GM19099 (cell line): ENCODE results near the gene MCIDAS.

ENCODE experiments used
- POLR2A ChIP-seq: IDR thresholded peaks from 3 replicates; pipeline ENCODE4 v1.6.1; 2011; ENCODE audit warnings: low read depth; ENCODE audit not compliant: insufficient read length; ENCODE audit errors: extremely low read depth

Gene MCIDAS

GRCh38 chr5:55226027-55226933 is 835 bp downstream of the MCIDAS start:
- no peak for TF ChIP-seq POLR2A

GRCh38 chr5:55225346-55225745 is 1.8 kb downstream of the MCIDAS start:
- TF ChIP-seq POLR2A, result no peak

DNA sequence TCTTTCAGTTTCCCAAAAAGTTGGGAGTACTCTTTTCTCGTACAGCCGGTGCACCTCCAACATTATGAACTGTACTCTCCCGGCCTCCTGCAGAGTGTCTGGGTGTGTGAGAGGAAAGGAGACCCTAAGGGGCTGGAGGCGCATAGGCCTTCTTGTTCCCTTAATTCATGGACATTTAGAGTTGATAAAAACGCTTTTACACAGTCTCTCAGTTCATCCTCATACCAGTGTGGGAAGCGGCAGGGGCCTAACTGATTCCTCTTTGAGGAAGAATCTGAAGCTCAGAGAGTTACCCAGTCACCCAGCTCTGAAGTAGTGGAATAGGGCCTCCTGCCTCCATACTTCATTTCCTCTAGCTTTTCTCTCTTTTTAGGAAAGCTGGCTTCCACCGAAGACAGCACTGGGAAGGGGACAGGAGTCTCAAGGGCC is 3.3 kb downstream of the MCIDAS start:
- TF ChIP-seq POLR2A, result no peak

- no peak for TF ChIP-seq POLR2A
These were observed 3.9 kb downstream of the MCIDAS start for GRCh38 chr5:55222985-55223811.

DNA sequence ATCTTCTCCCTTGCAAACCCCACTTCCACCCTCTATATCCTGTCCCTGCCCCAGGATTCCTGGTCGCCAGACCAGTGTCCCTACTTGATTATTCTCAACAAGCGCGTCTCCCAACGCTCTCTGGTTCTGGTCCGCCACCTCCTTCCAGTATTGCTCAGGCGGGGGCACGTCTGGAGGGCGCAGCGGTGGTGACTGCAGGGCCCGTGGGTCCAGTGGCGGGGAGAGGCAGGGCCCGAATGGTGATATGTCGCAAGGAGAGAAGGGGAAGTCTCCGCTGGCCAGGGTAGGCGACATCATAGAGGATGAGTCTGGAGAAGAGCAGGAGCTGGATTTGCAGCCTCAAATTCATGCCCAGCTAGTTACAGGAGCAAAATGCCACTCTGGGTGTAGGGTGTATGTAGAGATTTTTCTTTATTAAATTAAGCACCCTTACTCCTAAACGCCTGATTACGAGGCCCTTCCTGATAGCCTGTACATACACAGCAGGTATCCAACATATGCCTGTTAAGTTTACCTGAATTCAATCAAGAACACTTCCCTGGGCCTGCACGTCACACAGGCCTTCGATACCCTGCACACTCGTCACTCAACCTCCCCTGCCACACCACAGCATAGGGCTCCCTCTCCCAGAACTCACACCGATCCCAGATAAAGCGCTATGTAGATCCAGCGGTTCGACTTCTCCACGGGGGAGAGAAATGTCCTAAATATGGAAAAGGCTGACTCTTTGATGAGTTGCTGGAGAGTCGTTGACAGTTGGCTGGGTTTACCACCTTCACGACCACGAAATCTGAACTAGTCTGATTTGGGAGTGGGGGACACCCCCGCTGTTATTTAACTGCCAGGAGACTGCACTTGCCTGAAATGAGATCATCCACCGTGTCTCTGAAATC is 4.8 kb downstream of the MCIDAS start:
- no peak for TF ChIP-seq POLR2A

- no peak for TF ChIP-seq POLR2A
These were observed 6.5 kb downstream of the MCIDAS start for GRCh38 chr5:55220433-55221185.

GRCh38 chr5:55219770-55220169 is 7.3 kb downstream of the MCIDAS start:
- TF ChIP-seq POLR2A, result no peak

DNA sequence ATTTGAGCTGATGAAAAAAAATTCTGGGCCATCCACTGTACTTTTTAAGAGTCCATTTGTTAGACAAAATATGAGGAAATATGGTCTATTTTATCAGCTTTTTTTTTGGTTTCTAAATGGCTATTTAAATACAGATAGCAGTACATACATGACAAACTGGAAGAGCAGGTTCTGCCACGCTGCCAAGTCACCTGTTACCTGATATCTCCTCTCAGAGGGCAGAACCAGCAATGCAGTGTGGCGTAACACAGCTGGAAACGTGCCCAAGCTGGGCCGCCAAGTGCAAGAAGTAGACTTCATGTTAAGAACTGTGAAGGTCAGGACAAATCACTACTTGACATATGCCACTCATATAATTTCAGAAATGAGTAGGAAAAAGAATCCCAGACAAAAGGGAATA is 8.1 kb downstream of the MCIDAS start:
- no peak for TF ChIP-seq POLR2A

DNA sequence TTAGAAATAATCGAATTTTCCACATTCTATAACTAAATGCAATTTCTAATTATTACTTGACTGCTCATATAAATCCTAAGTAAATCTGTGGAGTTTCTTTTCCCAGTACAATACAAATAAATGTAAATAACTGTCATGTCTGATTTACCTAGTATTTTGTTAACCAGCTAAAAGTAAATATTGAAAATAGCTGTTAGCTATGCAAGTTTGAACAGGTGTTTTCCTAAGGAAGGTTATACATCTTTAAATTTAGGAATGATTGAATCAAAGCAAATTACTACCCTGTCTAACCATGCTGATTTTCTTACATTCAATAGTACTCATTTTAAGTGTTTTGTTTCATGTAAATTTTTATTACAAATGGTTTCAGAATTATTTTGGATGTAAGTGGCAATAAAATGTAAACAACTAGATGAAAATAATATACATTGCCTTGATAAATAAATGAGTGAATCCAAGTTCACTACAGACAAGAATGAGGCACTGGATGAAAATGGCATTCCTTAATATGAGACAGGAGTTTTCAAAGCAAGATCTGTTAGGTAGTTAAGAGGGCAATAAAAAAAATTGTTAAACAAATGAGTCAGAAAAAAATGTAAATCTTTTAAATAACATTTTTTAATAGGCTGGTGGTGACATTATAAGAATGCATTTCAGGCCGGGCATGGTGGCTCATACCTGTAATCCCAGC is 15.8 kb downstream of the MCIDAS start:
- no peak for TF ChIP-seq POLR2A

- no peak for TF ChIP-seq POLR2A
These were observed 22.1 kb downstream of the MCIDAS start for GRCh38 chr5:55205001-55205400.

- TF ChIP-seq POLR2A, result no peak
These were observed 36.0 kb downstream of the MCIDAS start for GRCh38 chr5:55191165-55191564.

GRCh38 chr5:55188656-55189540 is 38.2 kb downstream of the MCIDAS start:
- TF ChIP-seq POLR2A, result no peak

DNA sequence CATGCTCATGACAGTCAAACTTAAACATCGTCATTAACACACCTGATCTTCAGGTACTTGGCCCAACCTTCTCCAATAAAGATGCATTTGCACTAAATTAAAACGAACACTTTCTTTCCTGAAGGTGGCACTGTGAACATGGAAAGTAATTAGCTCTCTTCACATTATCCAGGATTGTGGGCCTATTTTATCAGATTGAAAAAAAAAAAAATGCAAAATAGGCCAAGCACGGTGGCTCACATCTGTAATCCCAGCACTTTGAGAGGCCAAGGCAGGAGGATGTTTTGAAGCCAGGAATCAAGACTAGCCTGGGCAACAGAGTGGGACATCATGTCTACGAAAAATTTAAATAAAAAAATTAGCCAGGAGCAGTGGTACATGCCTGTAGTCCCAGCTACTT is 39.7 kb downstream of the MCIDAS start:
- no peak for TF ChIP-seq POLR2A

- TF ChIP-seq POLR2A, result no peak
These were observed 47.1 kb downstream of the MCIDAS start for GRCh38 chr5:55180016-55180415.
